GM12872 (cell line): ENCODE results near the gene ZBTB33.

Experiments
- TF ChIP-seq, protein P1 (sequence below): IDR thresholded peaks from 3 replicates; pipeline ENCODE4 v1.5.1; 2011; ENCODE audit warnings: low read depth, mild to moderate bottlenecking, low read length, moderate library complexity; ENCODE audit not compliant: insufficient read depth

Gene ZBTB33

DNA sequence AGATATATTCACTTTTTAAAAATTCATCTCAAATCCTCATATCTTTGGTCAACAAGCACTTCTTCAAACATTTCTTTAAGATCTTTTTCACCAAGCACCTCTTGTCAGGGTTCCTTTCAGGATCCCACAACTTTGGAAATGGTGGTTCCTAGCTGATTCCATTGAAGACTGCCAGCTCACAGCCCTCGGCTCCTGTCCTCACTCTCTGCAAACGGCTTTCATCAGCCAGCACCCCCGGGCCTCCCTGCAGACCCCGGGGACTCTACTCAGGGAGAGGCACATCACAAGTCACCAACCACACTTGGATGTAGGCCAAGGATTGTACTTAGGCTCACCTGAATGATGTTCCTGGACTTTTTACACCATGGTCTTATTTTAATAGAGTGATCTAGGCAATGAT, 20.0 kb downstream of the ZBTB33 start:
- TF ChIP-seq, protein P1, sequence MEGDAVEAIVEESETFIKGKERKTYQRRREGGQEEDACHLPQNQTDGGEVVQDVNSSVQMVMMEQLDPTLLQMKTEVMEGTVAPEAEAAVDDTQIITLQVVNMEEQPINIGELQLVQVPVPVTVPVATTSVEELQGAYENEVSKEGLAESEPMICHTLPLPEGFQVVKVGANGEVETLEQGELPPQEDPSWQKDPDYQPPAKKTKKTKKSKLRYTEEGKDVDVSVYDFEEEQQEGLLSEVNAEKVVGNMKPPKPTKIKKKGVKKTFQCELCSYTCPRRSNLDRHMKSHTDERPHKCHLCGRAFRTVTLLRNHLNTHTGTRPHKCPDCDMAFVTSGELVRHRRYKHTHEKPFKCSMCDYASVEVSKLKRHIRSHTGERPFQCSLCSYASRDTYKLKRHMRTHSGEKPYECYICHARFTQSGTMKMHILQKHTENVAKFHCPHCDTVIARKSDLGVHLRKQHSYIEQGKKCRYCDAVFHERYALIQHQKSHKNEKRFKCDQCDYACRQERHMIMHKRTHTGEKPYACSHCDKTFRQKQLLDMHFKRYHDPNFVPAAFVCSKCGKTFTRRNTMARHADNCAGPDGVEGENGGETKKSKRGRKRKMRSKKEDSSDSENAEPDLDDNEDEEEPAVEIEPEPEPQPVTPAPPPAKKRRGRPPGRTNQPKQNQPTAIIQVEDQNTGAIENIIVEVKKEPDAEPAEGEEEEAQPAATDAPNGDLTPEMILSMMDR, result no peak

- TF ChIP-seq, protein P1, result no peak
Observed at GRCh38 chrX:120271218-120271617, 20.6 kb downstream of the ZBTB33 start.

DNA sequence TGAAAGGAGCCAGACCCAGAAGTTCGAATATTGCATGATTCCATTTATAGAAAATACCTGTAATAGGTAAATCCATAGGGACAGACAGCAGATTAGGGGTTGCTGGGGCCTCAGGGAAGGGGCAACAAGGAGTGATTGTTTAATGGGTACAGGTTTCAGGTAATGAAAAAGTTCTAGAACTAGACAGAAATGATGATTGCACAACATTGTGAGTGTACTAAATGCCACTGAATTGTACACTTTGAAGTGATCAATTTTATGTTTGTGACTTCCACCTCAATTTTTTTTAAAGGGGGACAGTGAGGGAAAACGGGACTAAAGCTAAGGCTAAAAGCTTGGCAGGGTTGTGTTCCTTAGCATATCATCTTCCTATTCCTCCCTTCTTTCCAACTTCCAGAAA, 23.5 kb downstream of the ZBTB33 start:
- TF ChIP-seq, protein P1, result no peak

GRCh38 chrX:120274958-120275357, 24.3 kb downstream of the ZBTB33 start:
- TF ChIP-seq, protein P1, result no peak

DNA sequence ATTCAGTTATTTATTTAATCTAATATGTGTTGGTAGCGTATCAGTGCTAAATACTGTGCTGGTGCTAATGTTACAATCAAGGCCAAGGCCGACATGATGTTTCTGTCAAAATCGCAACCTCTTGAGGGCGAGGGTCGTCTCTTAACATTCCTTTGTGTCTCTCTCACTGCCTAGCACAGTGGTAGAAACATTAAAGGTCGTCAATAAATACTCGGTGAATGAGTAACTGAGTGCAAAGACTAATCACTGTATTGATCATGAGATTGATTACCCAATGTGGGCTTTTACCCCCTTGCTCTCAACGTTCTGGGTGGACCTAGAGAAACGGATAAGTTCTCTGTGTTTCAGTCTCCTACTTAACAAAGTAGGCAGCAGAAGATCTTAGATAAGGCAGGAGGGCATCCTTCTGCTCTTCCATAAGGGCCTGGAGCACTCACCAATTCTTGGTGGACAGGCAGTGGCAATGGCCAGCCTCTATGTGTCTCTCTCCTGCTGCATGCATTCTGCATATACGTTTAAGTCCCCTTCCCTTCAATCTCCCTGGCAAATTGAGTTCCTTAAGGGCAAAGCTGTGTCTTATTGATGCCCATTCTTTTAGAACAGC, 30.5 kb downstream of the ZBTB33 start:
- TF ChIP-seq, protein P1, result no peak

DNA sequence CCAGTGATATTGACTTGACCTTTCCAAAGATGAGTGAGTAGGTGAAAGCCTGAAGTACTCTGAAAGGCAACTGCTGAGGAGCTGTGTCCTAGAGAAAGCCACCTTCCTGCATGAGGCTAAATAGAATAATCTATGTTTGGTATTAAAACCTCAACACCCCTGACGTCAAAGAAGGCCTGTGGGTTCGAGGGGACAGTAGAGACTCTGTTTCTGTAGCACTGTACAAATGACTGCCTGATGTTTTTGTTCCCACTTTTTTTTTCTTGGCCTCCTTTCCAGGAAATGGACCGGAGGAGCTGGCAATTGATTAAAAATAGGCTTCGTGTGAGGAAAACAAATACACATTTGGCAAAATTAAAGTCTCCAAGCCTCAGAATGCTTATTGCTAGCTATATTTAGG, 31.1 kb downstream of the ZBTB33 start:
- TF ChIP-seq, protein P1, result no peak

GRCh38 chrX:120282697-120283096, 32.1 kb downstream of the ZBTB33 start:
- TF ChIP-seq, protein P1, result no peak
